Activated CD8-positive, alpha-beta T cell treated with anti-CD3 and anti-CD28 coated beads for 36 hours (primary cell): Measurements from ENCODE around the gene AGAP9. TPM values are rescaled to one million over a fixed set of nuclear protein-coding genes. Genes with fewer than 3 reads are reported as not detected.
"Not testable (repeated sequence)": the region's sequence is repeated elsewhere in the genome, so short reads cannot be mapped to it uniquely, and the experiment has no call there.

ENCODE experiments used
- ATAC-seq: fragments of 200-7000 bp; cut with Tn5 transposase; one replicate; pipeline ENCODE4 v1.10.0; 2021; ENCODE audit warnings: mild to moderate bottlenecking, moderate library complexity
- CTCF ChIA-PET: fragments of 350-600 bp; sonication (Branson Sonifier 250); formaldehyde crosslinking; loops from one replicate; lab custom pipeline; 2021; ENCODE audit warnings: antibody characterized with exemption; lab: Charles Lee
- POLR2A ChIA-PET: fragments of 350-600 bp; sonication (Branson Sonifier 250); formaldehyde crosslinking; loops from one replicate; lab custom pipeline; 2021; ENCODE audit warnings: antibody characterized with exemption; lab: Charles Lee
- DNase-seq: peaks from one replicate; pipeline ENCODE4 v3.0.0-alpha.2; 2020
- H3K27ac Mint-ChIP-seq: one replicate; pipeline ENCODE4 v1.8.0; 2021; ENCODE audit warnings: mild to moderate bottlenecking, mixed read lengths
- H3K27me3 Mint-ChIP-seq: one replicate; pipeline ENCODE4 v1.8.0; 2021; ENCODE audit warnings: mixed read lengths
- H3K36me3 Mint-ChIP-seq: one replicate; pipeline ENCODE4 v1.8.0; 2021; ENCODE audit warnings: low read depth, mixed read lengths
- H3K4me1 Mint-ChIP-seq: one replicate; pipeline ENCODE4 v1.8.0; 2021; ENCODE audit warnings: low read depth, mixed read lengths
- H3K4me3 Mint-ChIP-seq: one replicate; pipeline ENCODE4 v1.8.0; 2021; ENCODE audit warnings: mild to moderate bottlenecking, moderate library complexity, mixed read lengths
- H3K9me3 Mint-ChIP-seq: one replicate; pipeline ENCODE4 v1.8.0; 2021; ENCODE audit warnings: mixed read lengths
- intact Hi-C: fragments of 100-400 bp; cut with micrococcal nuclease; formaldehyde crosslinking; loops from one replicate; pipeline ENCODE4 v1.10.0; 2022
- total RNA-seq, 2 experiments: library from RNA; stranded (reverse); gene quantifications; one replicate each; pipeline ENCODE4 v1.2.3, GENCODE V29; 2021

Gene AGAP9
- total RNA-seq, 2 experiments from 2014 or later: 3.4 to 3.6 TPM

DNA sequence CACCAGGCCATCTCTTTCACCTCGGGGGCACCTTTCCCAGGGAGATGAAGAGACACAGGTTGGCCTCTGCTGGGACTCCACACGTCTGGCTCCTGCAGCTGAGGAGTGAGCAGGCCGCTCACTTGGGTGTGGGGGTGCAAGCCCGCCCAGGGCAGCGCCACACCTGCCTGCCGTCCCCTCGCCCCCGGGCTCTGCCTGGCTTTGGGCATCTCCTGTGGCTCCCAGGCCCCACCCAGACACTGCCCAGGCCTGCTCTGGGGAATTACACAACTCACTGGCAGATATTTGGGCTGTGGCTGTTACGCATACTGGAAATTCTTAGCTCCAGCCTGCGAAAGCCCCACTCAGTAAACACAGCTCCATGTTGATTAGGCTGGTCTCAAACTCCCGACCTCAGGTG lies 39.5 kb downstream of the AGAP9 start, which contains the start of gene ANXA8:
TSS of gene ANXA8 (minus strand) at position 193 of the 400 bp plus-strand sequence. CDS start at position 11, 182 bp downstream.
- H3K4me1 Mint-ChIP-seq, intact Hi-C loops, DNase-seq, H3K36me3 Mint-ChIP-seq, CTCF ChIA-PET, H3K27ac Mint-ChIP-seq, POLR2A ChIA-PET, H3K4me3 Mint-ChIP-seq, ATAC-seq, H3K9me3 Mint-ChIP-seq, H3K27me3 Mint-ChIP-seq: not testable (repeated sequence)

- H3K27me3 Mint-ChIP-seq, DNase-seq, H3K36me3 Mint-ChIP-seq, H3K27ac Mint-ChIP-seq, H3K4me3 Mint-ChIP-seq, H3K4me1 Mint-ChIP-seq, POLR2A ChIA-PET, intact Hi-C loops, H3K9me3 Mint-ChIP-seq, ATAC-seq, CTCF ChIA-PET: not testable (repeated sequence)
Measured at GRCh38 chr10:47482367-47482766, 41.1 kb downstream of the AGAP9 start.

GRCh38 chr10:47481768-47482181 lies 41.7 kb downstream of the AGAP9 start:
- H3K27me3 Mint-ChIP-seq, H3K36me3 Mint-ChIP-seq, POLR2A ChIA-PET, H3K4me3 Mint-ChIP-seq, CTCF ChIA-PET, H3K4me1 Mint-ChIP-seq, intact Hi-C loops, H3K27ac Mint-ChIP-seq, H3K9me3 Mint-ChIP-seq, DNase-seq, ATAC-seq: not testable (repeated sequence)

- H3K27ac Mint-ChIP-seq, CTCF ChIA-PET, H3K36me3 Mint-ChIP-seq, DNase-seq, intact Hi-C loops, H3K4me1 Mint-ChIP-seq, H3K9me3 Mint-ChIP-seq, H3K4me3 Mint-ChIP-seq, POLR2A ChIA-PET, H3K27me3 Mint-ChIP-seq, ATAC-seq: not testable (repeated sequence)
Measured at GRCh38 chr10:47481182-47481766, 42.2 kb downstream of the AGAP9 start.

GRCh38 chr10:47480133-47480532 lies 43.3 kb downstream of the AGAP9 start:
- POLR2A ChIA-PET, DNase-seq: not testable (repeated sequence)

DNA sequence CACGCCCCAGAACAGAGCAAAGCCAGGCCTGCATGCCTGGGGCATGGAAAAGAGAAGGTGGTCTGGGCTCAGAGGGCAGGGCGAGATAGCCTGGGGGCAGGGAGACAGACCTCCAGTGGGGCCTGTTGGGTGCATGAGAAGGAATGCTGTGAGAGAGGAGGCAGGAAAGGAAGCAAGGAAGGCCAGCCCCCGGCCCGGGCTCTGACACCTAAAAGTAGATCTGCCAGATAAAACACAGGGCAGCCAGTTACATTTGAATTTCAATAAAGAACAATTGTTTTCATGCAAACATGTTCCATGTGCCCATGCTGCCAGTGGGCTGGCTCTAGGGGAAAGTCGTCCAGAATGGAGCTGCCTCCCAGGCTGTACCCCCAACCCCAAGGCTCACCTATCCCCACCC lies 45.3 kb downstream of the AGAP9 start:
- DNase-seq, ATAC-seq, CTCF ChIA-PET, H3K27me3 Mint-ChIP-seq, POLR2A ChIA-PET, H3K4me1 Mint-ChIP-seq, intact Hi-C loops, H3K36me3 Mint-ChIP-seq, H3K27ac Mint-ChIP-seq, H3K4me3 Mint-ChIP-seq, H3K9me3 Mint-ChIP-seq: not testable (repeated sequence)

More at GRCh38 chr10:47480133-47480532, 43.3 kb downstream of the AGAP9 start:
- CTCF ChIA-PET, H3K4me3 Mint-ChIP-seq, intact Hi-C loops, H3K27ac Mint-ChIP-seq, ATAC-seq, H3K36me3 Mint-ChIP-seq, H3K27me3 Mint-ChIP-seq, H3K9me3 Mint-ChIP-seq, H3K4me1 Mint-ChIP-seq: not testable (repeated sequence)

DNA sequence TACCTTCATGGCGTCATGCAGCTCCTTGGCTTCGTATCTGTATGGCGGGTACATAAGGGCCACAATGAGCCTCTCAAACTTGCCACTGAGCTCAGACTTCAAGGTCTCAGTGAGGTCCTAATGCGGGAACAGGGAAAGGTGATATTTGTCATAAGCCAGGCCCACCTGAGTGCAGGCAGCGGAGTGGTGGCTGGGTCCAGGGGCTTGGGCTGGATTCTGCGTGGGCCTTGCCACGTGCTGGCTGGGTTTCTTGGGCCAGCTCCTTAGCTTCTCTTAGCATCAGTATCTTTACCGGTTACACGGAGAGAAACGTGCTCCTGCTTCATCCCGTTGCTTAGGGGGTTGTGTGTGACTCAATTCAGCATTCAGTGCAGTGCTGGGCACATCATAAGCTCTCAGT lies 46.4 kb downstream of the AGAP9 start:
- H3K27me3 Mint-ChIP-seq, H3K9me3 Mint-ChIP-seq, ATAC-seq, POLR2A ChIA-PET, H3K4me1 Mint-ChIP-seq, DNase-seq, H3K4me3 Mint-ChIP-seq, intact Hi-C loops, CTCF ChIA-PET, H3K36me3 Mint-ChIP-seq, H3K27ac Mint-ChIP-seq: not testable (repeated sequence)

DNA sequence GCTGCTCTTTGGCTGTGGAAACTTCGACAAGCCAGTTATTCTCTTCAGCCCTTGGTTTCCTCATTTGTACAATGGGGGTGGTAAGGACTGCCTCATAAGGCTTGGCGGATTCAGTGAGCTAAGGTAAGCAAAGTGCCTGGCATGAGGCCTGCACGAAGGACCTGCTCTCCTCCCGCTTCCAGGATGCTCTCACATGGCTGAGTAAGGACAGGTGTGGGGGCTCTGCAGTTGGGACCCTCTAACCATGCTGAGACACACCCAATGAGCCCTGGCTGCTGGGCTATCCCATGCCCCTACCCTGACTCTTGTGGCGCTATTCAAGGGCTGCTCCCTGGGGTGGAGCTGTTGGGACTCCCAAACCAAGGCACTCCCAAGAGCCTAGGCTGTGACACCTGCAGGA lies 48.3 kb downstream of the AGAP9 start:
- CTCF ChIA-PET, H3K27me3 Mint-ChIP-seq, H3K27ac Mint-ChIP-seq, ATAC-seq, H3K9me3 Mint-ChIP-seq, H3K36me3 Mint-ChIP-seq, H3K4me3 Mint-ChIP-seq, DNase-seq, intact Hi-C loops, POLR2A ChIA-PET, H3K4me1 Mint-ChIP-seq: not testable (repeated sequence)

GRCh38 chr10:47473516-47473915 lies 49.9 kb downstream of the AGAP9 start:
- H3K36me3 Mint-ChIP-seq, intact Hi-C loops, H3K4me3 Mint-ChIP-seq, H3K27ac Mint-ChIP-seq, H3K9me3 Mint-ChIP-seq, H3K27me3 Mint-ChIP-seq, ATAC-seq, H3K4me1 Mint-ChIP-seq, DNase-seq, POLR2A ChIA-PET, CTCF ChIA-PET: not testable (repeated sequence)

DNA sequence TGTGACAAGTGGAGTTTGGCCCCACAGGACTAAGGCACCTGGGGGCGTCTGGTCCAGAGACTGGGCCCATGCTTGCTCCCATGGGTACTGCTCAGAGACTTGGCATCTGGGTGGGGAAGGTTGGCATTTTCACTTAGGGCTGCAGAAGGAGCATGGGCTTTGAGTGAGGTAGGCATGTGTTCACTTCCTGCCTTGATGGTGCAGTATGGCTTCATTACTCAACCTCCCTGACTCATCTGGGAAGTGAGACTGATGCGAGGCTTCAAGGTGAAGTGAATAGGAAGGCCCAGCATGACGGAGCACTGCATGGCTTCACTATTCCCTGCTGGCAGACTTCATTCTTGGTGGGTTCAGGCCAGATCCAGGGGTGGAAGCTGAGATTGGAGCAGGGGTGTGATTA lies 50.8 kb downstream of the AGAP9 start:
- H3K4me1 Mint-ChIP-seq, POLR2A ChIA-PET, H3K27ac Mint-ChIP-seq, H3K36me3 Mint-ChIP-seq, H3K9me3 Mint-ChIP-seq, DNase-seq, H3K4me3 Mint-ChIP-seq, CTCF ChIA-PET, intact Hi-C loops, H3K27me3 Mint-ChIP-seq: not testable (repeated sequence)
- peak; percentile 98 for ATAC-seq

GRCh38 chr10:47472072-47472471 lies 51.4 kb downstream of the AGAP9 start:
- H3K9me3 Mint-ChIP-seq, H3K27ac Mint-ChIP-seq, H3K4me1 Mint-ChIP-seq, H3K4me3 Mint-ChIP-seq, DNase-seq, POLR2A ChIA-PET, CTCF ChIA-PET, intact Hi-C loops, ATAC-seq, H3K27me3 Mint-ChIP-seq, H3K36me3 Mint-ChIP-seq: not testable (repeated sequence)

GRCh38 chr10:47468731-47469528 lies 54.5 kb downstream of the AGAP9 start:
- H3K27me3 Mint-ChIP-seq, ATAC-seq, H3K36me3 Mint-ChIP-seq, H3K27ac Mint-ChIP-seq, CTCF ChIA-PET, H3K4me1 Mint-ChIP-seq, intact Hi-C loops, DNase-seq, H3K9me3 Mint-ChIP-seq, POLR2A ChIA-PET, H3K4me3 Mint-ChIP-seq: not testable (repeated sequence)
